Measurements from ENCODE around the gene RCC1.

- TF ChIP-seq CTCF (IDR thresholded peaks at IDR 0.05) (no peak), NR3C1 (CRISPR knock-in tag; conservative IDR thresholded peaks at IDR 0.05; ENCODE audit: low read depth) (no peak), JUN (CRISPR knock-in tag; IDR thresholded peaks at IDR 0.05) (no peak), MAX (CRISPR knock-in tag; IDR thresholded peaks at IDR 0.05) (no peak), ZNF232 (CRISPR knock-in tag; IDR thresholded peaks at IDR 0.05) (no peak), NFYB (CRISPR knock-in tag; conservative IDR thresholded peaks at IDR 0.05; ENCODE audit: low read depth) (no peak)
These were observed 10.7 kb downstream of the RCC1 start for GRCh38 chr1:28516518-28516956.
